ENCODE data around the gene CERS2. TPM values are rescaled to one million over a fixed set of nuclear protein-coding genes. Genes with fewer than 3 reads are reported as not detected.

Gene CERS2
- total RNA-seq, 1 experiment from 2014 or later, result 113 TPM

DNA sequence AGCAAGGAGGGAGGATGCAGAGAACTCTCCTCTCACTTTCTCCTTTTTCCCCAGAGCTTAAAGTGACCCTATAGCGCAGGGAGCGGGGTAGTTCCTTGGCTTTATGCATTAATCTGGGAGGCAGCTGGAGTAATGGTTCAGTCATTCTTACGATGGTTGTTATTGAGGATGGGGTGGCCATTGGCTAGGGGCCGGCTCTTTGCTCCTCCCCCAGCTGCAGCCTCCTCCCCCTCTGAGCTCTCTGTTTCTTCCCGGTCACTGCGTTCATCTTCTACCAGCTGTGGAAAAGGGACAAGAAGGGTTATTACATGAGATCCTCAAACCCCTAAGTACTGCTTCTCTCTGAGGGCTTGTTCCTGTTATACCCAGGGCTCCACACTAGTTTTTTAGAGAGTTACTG, 8.6 kb downstream of the CERS2 start:
- BruUV-seq (replicated peaks), result no TSS peak
- Histone ChIP-seq H3K79me2 (ENCODE audit: low read depth) (peaks cover 17% of the 10 kb centered on the region), H3K4me3 (no peak overlapping the region), H3K27me3 (ENCODE audit: insufficient read depth, low read depth) (no peaks in the 10 kb centered on the region), H3F3A (ENCODE audit: insufficient read depth, low read depth) (peaks cover 28% of the 10 kb centered on the region), H3K9me3 (ENCODE audit: insufficient read depth, low read depth) (no peaks in the 10 kb centered on the region), H3K4me1 (replicated peaks; ENCODE audit: insufficient read depth) (no peaks in the 10 kb centered on the region), H3K9me2 (ENCODE audit: insufficient read depth) (no peaks in the 10 kb centered on the region), H4K20me1 (ENCODE audit: insufficient read depth) (no peaks in the 10 kb centered on the region), H2AFZ (no peak overlapping the region), H3K4me2 (no peak overlapping the region), H3K36me3 (ENCODE audit: low read depth) (peaks cover 30% of the 10 kb centered on the region), H3K27ac (no peak overlapping the region)
- ChIA-PET CTCF (interaction anchor here (0.7 kb wide), 1 partner anchor 573 kb away, joined by 3 read pairs; no protein-coding TSS in a partner anchor), POLR2A (ENCODE audit: unreplicated experiment) (no interaction called here)
- intact Hi-C loops (cut with micrococcal nuclease; ENCODE audit: unreplicated experiment), result no loop called here
- TF ChIP-seq EZH2 (IDR thresholded peaks at IDR 0.05; ENCODE audit: low read depth), result no peak
- no peak for TF ChIP-seq CTCF (conservative IDR thresholded peaks at IDR 0.05)
- no peak for DNase-seq

- Histone ChIP-seq H3K36me3 (ENCODE audit: low read depth) (peaks cover 33% of the 10 kb centered on the region), H3K79me2 (ENCODE audit: low read depth) (peaks cover 13% of the 10 kb centered on the region), H3K9me2 (ENCODE audit: insufficient read depth) (no peaks in the 10 kb centered on the region), H2AFZ (no peak overlapping the region), H4K20me1 (ENCODE audit: insufficient read depth) (no peaks in the 10 kb centered on the region), H3K27me3 (ENCODE audit: insufficient read depth, low read depth) (no peaks in the 10 kb centered on the region), H3K27ac (no peak overlapping the region), H3K4me1 (replicated peaks; ENCODE audit: insufficient read depth) (no peaks in the 10 kb centered on the region), H3K4me2 (no peak overlapping the region), H3K4me3 (no peak overlapping the region), H3F3A (ENCODE audit: insufficient read depth, low read depth) (peaks cover 32% of the 10 kb centered on the region), H3K9me3 (ENCODE audit: insufficient read depth, low read depth) (no peaks in the 10 kb centered on the region)
- no TSS peak for BruUV-seq (replicated peaks)
- CTCF ChIA-PET, result interaction anchor here (0.7 kb wide), 1 partner anchor 573 kb away, joined by 3 read pairs; no protein-coding TSS in a partner anchor
- TF ChIP-seq CTCF (conservative IDR thresholded peaks at IDR 0.05), result no peak
- no peak for TF ChIP-seq EZH2 (IDR thresholded peaks at IDR 0.05; ENCODE audit: low read depth)
- intact Hi-C loops (cut with micrococcal nuclease; ENCODE audit: unreplicated experiment), result no loop called here
- no peak for DNase-seq
- POLR2A ChIA-PET (ENCODE audit: unreplicated experiment), result no interaction called here
These were observed 9.0 kb downstream of the CERS2 start for GRCh38 chr1:150965605-150966004.

GRCh38 chr1:150964164-150964489, 10.5 kb downstream of the CERS2 start:
- Histone ChIP-seq H3K36me3 (ENCODE audit: low read depth) (peaks cover 37% of the 10 kb centered on the region), H3K4me3 (no peak overlapping the region), H3K4me2 (no peak overlapping the region), H3K79me2 (ENCODE audit: low read depth) (no peaks in the 10 kb centered on the region), H3K27ac (no peak overlapping the region), H3K9me3 (ENCODE audit: insufficient read depth, low read depth) (no peaks in the 10 kb centered on the region), H3K27me3 (ENCODE audit: insufficient read depth, low read depth) (no peaks in the 10 kb centered on the region), H3K9me2 (ENCODE audit: insufficient read depth) (no peaks in the 10 kb centered on the region), H3F3A (ENCODE audit: insufficient read depth, low read depth) (peaks cover 33% of the 10 kb centered on the region; the same call in 1 of the 2 replicates), H2AFZ (no peak overlapping the region), H4K20me1 (ENCODE audit: insufficient read depth) (no peaks in the 10 kb centered on the region), H3K4me1 (replicated peaks; ENCODE audit: insufficient read depth) (no peaks in the 10 kb centered on the region)
- DNase-seq, result no peak
- CTCF ChIA-PET, result no interaction called here
- no TSS peak for BruUV-seq (replicated peaks)
- POLR2A ChIA-PET (ENCODE audit: unreplicated experiment), result no interaction called here
- no peak for TF ChIP-seq EZH2 (IDR thresholded peaks at IDR 0.05; ENCODE audit: low read depth)
- no peak for TF ChIP-seq CTCF (conservative IDR thresholded peaks at IDR 0.05)
- intact Hi-C loops (cut with micrococcal nuclease; ENCODE audit: unreplicated experiment), result no loop called here

All from PC-9 (cell line).